ENCODE results near the gene AJAP1.

AJAP1 gene

GRCh38 chr1:4633346-4633745 is 21.1 kb upstream of the AJAP1 start:
- DNase-seq = no peak

DNA sequence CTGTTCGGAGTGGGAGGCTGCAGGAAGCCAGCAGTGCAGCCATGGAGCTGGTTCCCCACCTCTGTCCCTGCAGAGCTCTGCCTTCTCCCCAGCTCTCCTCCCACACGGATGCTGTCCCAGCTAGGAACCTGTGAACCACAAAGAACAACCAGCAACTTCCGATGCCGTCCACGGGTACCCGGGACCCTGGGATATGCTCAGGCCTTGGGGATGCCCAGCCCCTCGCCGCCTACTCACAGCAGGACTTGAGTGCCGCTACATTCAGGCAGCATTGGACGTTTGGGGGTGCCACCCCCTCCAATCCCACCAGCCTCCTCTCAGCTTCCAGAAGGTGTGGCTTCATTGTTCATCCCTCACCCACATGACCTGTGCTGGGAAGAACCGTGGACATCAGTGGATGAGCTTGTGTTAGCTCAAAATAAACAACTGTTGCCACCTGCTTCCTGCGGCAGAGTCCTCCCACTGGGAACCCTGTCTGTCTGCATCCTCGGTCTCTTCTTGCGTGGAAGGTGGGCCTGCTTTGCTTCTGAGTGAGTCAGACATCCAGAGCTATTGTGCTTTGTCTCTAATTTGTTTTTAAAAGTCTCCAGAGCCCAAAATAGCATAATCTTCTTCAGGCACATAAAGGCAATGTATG is 20.1 kb upstream of the AJAP1 start:
- no peak for DNase-seq

GRCh38 chr1:4634793-4635406 is 19.5 kb upstream of the AJAP1 start:
- no peak for DNase-seq

DNA sequence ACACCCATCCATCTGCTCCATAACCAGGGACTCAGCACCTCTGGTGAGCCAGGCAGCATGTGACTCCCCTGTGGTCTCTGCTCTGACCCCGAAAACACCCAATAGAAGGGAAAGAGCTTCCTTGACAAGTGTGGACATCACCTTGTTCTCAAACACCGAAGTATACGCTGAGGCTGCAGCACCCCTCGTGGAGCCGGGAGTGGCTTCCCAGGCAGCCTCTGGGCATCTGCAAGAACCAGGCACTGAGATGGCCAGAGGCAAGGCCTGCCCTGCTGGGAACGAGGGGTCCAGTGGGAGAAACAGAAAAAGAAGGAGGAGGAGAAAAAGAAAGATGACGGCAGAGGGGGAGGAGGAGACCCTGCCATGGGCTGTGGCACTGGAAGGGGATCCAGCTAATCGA is 18.2 kb upstream of the AJAP1 start:
- DNase-seq = no peak

GRCh38 chr1:4636644-4637380 is 17.6 kb upstream of the AJAP1 start:
- DNase-seq = no peak

- no peak for DNase-seq
Measured at GRCh38 chr1:4637616-4638344, 16.6 kb upstream of the AJAP1 start.

- DNase-seq = no peak
Measured at GRCh38 chr1:4638345-4638729, 16.1 kb upstream of the AJAP1 start.

DNA sequence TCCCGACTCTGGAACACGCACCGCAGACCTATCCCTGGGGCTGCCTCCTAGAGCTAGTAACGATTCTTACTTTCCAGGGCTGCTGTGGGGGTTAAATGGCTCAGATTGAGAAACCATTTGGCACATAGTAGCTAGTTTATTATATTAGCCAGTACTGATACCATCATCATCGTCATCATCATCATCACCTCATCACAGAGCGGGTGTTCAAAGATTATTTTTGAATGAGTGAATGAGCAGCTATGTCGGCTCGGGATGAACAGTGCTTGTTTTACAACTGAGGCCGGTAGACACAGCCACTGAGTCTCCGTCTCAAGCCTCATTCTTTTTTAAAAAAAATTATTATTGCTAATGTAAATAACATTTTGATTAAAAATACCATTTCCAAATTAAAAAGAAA is 13.5 kb upstream of the AJAP1 start:
- DNase-seq = no peak

DNA sequence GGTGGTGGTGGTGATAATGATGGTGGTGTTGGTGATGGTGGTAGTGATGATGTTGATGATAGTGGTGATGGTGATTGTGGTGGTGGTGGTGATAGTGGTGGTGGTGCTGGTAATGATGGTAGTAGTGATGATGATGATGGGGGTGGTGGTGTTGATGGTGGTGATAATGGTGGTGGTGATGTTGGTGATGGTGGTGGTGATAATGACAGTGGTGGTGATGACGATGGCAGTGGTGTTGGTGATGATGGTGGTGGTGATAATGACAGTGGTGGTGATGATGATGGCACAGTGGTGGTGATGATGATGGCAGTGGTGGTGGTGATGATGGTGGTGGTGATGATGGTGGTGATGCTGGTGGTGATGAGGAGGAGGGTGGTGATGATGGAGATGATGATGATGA is 7.0 kb upstream of the AJAP1 start:
- DNase-seq = no peak

DNA sequence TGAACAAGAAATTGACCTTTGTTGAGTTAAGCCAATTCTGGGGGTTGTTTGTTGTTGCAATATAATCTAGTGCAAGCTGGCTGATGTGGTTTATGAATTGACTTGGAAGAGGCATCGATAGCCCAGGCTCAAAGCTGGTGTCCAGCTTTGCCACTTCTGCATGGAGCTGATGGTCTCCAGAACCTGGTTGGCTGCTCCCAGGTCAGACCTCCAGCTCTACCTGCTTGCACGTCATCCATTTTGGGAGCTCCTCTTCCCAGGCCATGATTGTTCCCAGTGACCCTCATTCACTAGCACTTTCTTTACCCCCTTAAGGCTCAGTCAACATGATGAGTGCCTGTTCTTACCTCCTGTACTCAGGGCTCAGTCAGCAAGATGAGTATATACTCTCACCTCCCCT is 5.8 kb upstream of the AJAP1 start:
- no peak for DNase-seq

DNA sequence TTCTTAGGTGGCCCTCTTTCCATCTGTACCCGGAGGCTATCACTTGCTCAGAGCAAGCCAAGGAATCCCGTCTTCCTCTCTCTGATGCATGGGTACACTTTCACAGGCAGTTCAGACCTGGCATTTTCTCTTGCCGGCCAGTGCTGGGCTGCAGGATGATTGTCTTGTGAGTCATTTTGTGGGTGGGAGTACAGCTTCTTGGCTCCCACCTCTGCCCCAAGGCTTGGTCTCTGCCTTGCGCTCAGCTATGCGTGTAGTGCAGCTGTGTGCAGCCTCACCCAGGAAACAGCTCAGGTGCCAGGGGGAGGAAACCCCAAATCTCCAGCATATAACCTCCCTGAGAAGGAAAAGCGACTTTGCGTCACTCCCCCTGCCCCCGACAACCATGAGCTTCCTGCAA is 3.9 kb upstream of the AJAP1 start:
- no peak for DNase-seq

DNA sequence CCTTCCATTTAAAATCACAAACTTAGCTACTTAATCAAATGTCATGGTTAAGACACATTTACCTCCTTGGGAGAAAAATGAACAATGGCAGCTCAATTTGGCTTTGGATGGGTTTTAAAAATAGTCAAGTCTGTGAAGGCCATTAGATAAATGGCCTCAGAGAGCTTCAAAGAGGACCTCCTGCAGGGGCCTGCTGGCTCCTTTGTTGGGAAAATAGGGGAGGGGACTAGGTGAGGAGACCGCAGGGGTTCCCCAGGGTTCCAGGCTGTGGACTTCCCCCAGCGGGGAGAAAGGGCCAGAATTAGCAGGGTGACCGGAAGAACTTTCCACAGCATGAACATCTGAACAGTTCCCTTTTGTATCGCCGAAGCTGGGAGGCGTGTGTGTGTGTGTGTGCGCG is 3.4 kb upstream of the AJAP1 start:
- DNase-seq = no peak

- DNase-seq = no peak
Measured at GRCh38 chr1:4652631-4653327, 1.6 kb upstream of the AJAP1 start.

DNA sequence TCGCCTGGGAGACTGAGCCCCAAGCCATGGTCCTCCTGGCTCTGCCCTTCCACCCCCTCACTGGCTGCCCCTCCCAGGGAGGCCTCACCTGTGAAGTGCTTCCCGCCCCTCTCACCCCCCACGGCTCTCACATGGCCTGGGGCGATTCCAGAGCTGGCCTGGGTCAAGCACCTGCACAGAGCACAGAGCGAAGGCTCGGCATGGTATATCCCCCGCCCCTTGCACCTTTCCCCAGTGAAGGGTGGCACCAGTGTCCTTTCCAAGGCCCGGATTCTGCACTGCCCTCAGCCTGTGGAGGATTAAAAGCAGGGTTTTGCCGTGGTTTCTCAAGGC is 1.1 kb upstream of the AJAP1 start:
- no peak for DNase-seq

- no peak for DNase-seq
Measured at GRCh38 chr1:4654764-4655673, 610 bp downstream of the AJAP1 start.

GRCh38 chr1:4655674-4656532 is 1.5 kb downstream of the AJAP1 start:
- no peak for DNase-seq

- DNase-seq = no peak
Measured at GRCh38 chr1:4656533-4657140, 2.2 kb downstream of the AJAP1 start.

DNA sequence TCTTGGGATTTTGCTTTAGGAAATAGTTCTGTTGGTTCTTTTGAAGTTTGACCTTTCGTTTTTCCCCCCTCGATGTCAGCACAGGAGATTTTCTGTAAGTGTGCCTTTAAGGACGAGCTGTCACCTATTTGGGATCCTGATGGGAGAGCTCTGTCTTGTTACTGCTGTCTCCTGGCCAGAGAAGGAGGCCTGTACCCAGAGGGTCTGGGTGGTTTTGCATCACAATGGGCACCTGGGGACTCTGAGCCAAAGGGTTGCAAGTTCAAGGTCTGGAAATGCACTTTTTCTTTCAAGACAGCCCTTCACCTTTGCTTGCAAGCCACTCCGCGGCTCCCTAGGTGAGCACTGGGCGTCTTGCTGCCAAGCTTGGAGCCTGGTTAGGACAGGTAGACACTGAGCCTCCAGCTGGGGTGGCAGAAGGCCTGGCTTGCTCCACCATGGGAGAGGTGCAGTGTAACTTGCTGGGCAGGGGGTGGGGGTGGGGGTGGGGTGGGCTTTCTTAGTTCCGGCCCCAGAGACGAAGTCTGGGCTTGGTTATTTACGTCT is 2.9 kb downstream of the AJAP1 start:
- DNase-seq = no peak

- no peak for DNase-seq
Measured at GRCh38 chr1:4657960-4658541, 3.6 kb downstream of the AJAP1 start.
